HepG2 (cell line): ENCODE results near the gene NDRG2. TPM values are rescaled to one million over a fixed set of nuclear protein-coding genes. Genes with fewer than 3 reads are reported as not detected.

Experiments used
- KLF6 ChIP-seq: IDR thresholded peaks from 2 replicates; pipeline ENCODE4 v1.8.0; 2016; ENCODE audit warnings: missing biosample characterization, missing genetic modification reagents
- RFX1 ChIP-seq: fragments of 450-650 bp; IDR thresholded peaks from 2 replicates; pipeline ENCODE4 v1.6.1; 2017
- polyA plus RNA-seq, 8 experiments: library from polyadenylated mRNA; depleted of rRNA in 3 of 8; stranded (reverse) in 7 of 8; unstranded in 1 of 8; fragments of >200 nt; fragmentation: Illumina TruSeq in 4 of 8; extraction: Trizol in 4 of 8; gene quantifications; 2 replicates each; pipeline versions ENCODE4 v1.2.1 to v1.2.3, GENCODE V29; 2011 to 2016; ENCODE audit warnings: low read depth in 4 of 8, missing spikeins in 1 of 8, mixed read lengths in 1 of 8; ENCODE audit not compliant: insufficient read depth in 1 of 8
- total RNA-seq, 5 experiments: library from RNA; depleted of rRNA; stranded (reverse); fragments of >200 nt; fragmentation: Illumina TruSeq; extraction: Trizol; gene quantifications; 2 replicates each; pipeline ENCODE4 v1.2.3, GENCODE V29; 2016; ENCODE audit warnings: low read depth in 1 of 5
- TF ChIP-seq, protein P1 (sequence below), 2 experiments: fragments of 450-650 bp in 1 of 2; sonication (generic) in 1 of 2; formaldehyde crosslinking in 1 of 2; IDR thresholded peaks; 2 replicates each; pipeline versions ENCODE4 v1.6.1 to v1.8.0; 2016 to 2022; ENCODE audit warnings: antibody characterized with exemption in 1 of 2, mild to moderate bottlenecking in 1 of 2, missing genetic modification reagents in 1 of 2
- TF ChIP-seq, protein P2 (sequence below): sonication (generic); formaldehyde crosslinking; IDR thresholded peaks from 2 replicates; pipeline ENCODE4 v1.8.1; 2023; ENCODE audit warnings: mild to moderate bottlenecking, missing genetic modification reagents

Gene NDRG2
- total and polyA plus RNA-seq, 2 of the 13 experiments (the other 11 are each of a cell fraction or from before 2014, with no cell fraction given) = 27.2 to 189 TPM

DNA sequence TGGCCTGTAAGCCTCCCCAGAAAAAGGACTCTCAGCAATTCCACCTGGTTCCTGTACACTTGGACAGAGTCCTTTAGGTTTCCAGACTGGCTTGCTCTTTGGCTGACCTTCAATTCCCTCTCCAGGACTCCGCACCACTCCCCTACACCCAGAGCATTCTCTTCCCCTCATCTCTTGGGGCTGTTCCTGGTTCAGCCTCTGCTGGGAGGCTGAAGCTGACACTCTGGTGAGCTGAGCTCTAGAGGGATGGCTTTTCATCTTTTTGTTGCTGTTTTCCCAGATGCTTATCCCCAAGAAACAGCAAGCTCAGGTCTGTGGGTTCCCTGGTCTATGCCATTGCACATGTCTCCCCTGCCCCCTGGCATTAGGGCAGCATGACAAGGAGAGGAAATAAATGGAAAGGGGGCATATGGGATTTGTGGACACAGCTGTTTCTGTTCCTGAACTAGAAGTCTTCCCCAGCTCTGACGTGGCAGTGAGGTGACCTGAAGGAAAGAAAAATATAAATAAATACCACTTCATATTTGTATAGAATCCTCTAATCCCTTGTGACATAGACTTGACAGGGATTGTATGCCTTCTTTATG, 18.6 kb upstream of the NDRG2 start (continued):
- TF ChIP-seq, protein P1, sequence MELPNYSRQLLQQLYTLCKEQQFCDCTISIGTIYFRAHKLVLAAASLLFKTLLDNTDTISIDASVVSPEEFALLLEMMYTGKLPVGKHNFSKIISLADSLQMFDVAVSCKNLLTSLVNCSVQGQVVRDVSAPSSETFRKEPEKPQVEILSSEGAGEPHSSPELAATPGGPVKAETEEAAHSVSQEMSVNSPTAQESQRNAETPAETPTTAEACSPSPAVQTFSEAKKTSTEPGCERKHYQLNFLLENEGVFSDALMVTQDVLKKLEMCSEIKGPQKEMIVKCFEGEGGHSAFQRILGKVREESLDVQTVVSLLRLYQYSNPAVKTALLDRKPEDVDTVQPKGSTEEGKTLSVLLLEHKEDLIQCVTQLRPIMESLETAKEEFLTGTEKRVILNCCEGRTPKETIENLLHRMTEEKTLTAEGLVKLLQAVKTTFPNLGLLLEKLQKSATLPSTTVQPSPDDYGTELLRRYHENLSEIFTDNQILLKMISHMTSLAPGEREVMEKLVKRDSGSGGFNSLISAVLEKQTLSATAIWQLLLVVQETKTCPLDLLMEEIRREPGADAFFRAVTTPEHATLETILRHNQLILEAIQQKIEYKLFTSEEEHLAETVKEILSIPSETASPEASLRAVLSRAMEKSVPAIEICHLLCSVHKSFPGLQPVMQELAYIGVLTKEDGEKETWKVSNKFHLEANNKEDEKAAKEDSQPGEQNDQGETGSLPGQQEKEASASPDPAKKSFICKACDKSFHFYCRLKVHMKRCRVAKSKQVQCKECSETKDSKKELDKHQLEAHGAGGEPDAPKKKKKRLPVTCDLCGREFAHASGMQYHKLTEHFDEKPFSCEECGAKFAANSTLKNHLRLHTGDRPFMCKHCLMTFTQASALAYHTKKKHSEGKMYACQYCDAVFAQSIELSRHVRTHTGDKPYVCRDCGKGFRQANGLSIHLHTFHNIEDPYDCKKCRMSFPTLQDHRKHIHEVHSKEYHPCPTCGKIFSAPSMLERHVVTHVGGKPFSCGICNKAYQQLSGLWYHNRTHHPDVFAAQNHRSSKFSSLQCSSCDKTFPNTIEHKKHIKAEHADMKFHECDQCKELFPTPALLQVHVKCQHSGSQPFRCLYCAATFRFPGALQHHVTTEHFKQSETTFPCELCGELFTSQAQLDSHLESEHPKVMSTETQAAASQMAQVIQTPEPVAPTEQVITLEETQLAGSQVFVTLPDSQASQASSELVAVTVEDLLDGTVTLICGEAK (IDR thresholded peaks at IDR 0.05) = no peak
- TF ChIP-seq, protein P1 (CRISPR knock-in tag; IDR thresholded peaks at IDR 0.05) = peak; percentile 25; the same call in 1 of the 2 replicates
- TF ChIP-seq KLF6 (CRISPR knock-in tag) = 0 out of 2 replicates have a peak, but pooled peaks have one; percentile 5
- no peak for TF ChIP-seq RFX1
- TF ChIP-seq, protein P2, sequence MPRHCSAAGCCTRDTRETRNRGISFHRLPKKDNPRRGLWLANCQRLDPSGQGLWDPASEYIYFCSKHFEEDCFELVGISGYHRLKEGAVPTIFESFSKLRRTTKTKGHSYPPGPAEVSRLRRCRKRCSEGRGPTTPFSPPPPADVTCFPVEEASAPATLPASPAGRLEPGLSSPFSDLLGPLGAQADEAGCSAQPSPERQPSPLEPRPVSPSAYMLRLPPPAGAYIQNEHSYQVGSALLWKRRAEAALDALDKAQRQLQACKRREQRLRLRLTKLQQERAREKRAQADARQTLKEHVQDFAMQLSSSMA (CRISPR knock-in tag) = peak; percentile 46; the same call in 1 of the 2 replicates
